Gastrocnemius medialis (tissue), 4 donors: ENCODE results near the gene C2orf76. TPM values are rescaled to one million over a fixed set of nuclear protein-coding genes. Genes with fewer than 3 reads are reported as not detected.

ENCODE experiments used
- ATAC-seq, 2 donors: fragments of 150-250 bp; one replicate each; pipeline ENCODE4 v1.9.1; 2016
- DNase-seq, 2 donors: peaks; one replicate each; pipeline ENCODE4 v3.0.0-alpha.2; 2019
- H3K27ac ChIP-seq, 4 donors: fragments of 200-600 bp; sonication (generic); 1 replicate in 1 of 4; 2 replicates in 3 of 4; pipeline ENCODE4 v1.5.1; 2016 to 2018; ENCODE audit warnings: mild to moderate bottlenecking in 2 of 4, moderate library complexity in 1 of 4
- H3K27me3 ChIP-seq, 3 donors: fragments of 200-600 bp; sonication (generic) in 2 of 3; 1 replicate in 1 of 3; 2 replicates in 2 of 3; pipeline versions ENCODE4 v1.5.1 to v1.6.0; 2016 to 2019; ENCODE audit warnings: mild to moderate bottlenecking in 1 of 3, moderate library complexity in 1 of 3
- H3K36me3 ChIP-seq, 2 donors: fragments of 200-600 bp; sonication (generic) in 1 of 2; one replicate each; pipeline ENCODE4 v1.5.1; 2017 to 2018
- H3K4me1 ChIP-seq, 2 donors: fragments of 200-600 bp; sonication (generic) in 1 of 2; one replicate each; pipeline ENCODE4 v1.5.1; 2016 to 2017; ENCODE audit warnings: mild to moderate bottlenecking in 2 of 2
- H3K4me3 ChIP-seq, 4 donors: fragments of 200-600 bp; sonication (generic) in 3 of 4; 1 replicate in 1 of 4; 2 replicates in 3 of 4; pipeline ENCODE4 v1.5.1; 2016 to 2019; ENCODE audit warnings: mild to moderate bottlenecking in 2 of 4
- H3K9me3 ChIP-seq, 3 donors: fragments of 200-600 bp; sonication (generic) in 2 of 3; 1 replicate in 1 of 3; 2 replicates in 2 of 3; pipeline ENCODE4 v1.5.1; 2016 to 2019
- CTCF ChIP-seq, 5 experiments: fragments of 450-650 bp in 3 of 5; fragments of 200-600 bp in 2 of 5; sonication (generic) in 2 of 5; IDR thresholded peaks in 4 of 5; conservative IDR thresholded peaks in 1 of 5; 1 replicate in 4 of 5; 2 replicates in 1 of 5; pipeline ENCODE4 v1.5.1; 2016 to 2019; ENCODE audit warnings: antibody characterized with exemption in 5 of 5, mild to moderate bottlenecking in 3 of 5, moderate library complexity in 3 of 5
- POLR2A ChIP-seq, 2 donors: fragments of 450-650 bp; IDR thresholded peaks; one replicate each; pipeline ENCODE4 v1.6.1; 2017; ENCODE audit warnings: antibody characterized with exemption in 2 of 2, mild to moderate bottlenecking in 2 of 2, moderate library complexity in 2 of 2
- in situ Hi-C, 4 donors: fragments of 200-750 bp; cut with MboI; loops; one replicate each; pipeline versions ENCODE4 v1.15.0 to v1.8.0; 2017; ENCODE audit warnings: low sequenced_read_pairs in 4 of 4
- intact Hi-C: fragments of 100-400 bp; cut with DNase I; formaldehyde crosslinking; loops from one replicate; pipeline ENCODE4 v1.15.1; 2023; ENCODE audit warnings: low total_unique reads
- total RNA-seq, 4 donors: library from RNA; depleted of rRNA; stranded (reverse); fragments of >200 nt; gene quantifications; one replicate each; pipeline versions ENCODE4 v1.1.0 to v1.2.3, GENCODE V29; 2016

C2orf76 gene
- total RNA-seq, 4 donors from 2014 or later: 0.61 to 5.9 (median 2.6) TPM; not detected in 1

- no peak for TF ChIP-seq CTCF (IDR thresholded peaks at IDR 0.05 in 4 of 5, conservative IDR thresholded peaks at IDR 0.05 in 1 of 5)
- no peak for TF ChIP-seq POLR2A (IDR thresholded peaks at IDR 0.05)
- in situ Hi-C loops: loop anchor here in 3 of 4 donors (25.0 kb wide), 2 partner anchors 311 to 436 kb away; no protein-coding TSS in a partner anchor
- no peak for DNase-seq
- Histone ChIP-seq H3K27ac (no peak overlapping the region), H3K4me1 (peaks cover 10 to 16% of the 10 kb centered on the region in 2 donors), H3K4me3 (no peak overlapping the region), H3K36me3 (no peaks in the 10 kb centered on the region), H3K9me3 (no peaks in the 10 kb centered on the region), H3K27me3 (no peaks in the 10 kb centered on the region)
- no peak for ATAC-seq
- intact Hi-C loops: no loop called here
Observed at GRCh38 chr2:119323459-119323858, 43.2 kb downstream of the C2orf76 start.

GRCh38 chr2:119319593-119319992 lies 47.0 kb downstream of the C2orf76 start:
- Histone ChIP-seq H3K4me3 (no peak overlapping the region), H3K36me3 (no peaks in the 10 kb centered on the region), H3K9me3 (no peaks in the 10 kb centered on the region), H3K27me3 (no peaks in the 10 kb centered on the region), H3K4me1 (peaks cover 19 to 26% of the 10 kb centered on the region in 2 donors), H3K27ac (peak overlapping the region; percentile 12 to 55 (median 30))
- in situ Hi-C loops (loop anchor here in 3 of 4 donors (25.0 kb wide), 2 partner anchors 307 to 432 kb away; no protein-coding TSS in a partner anchor), intact Hi-C loops (no loop called here)
- no peak for TF ChIP-seq CTCF (IDR thresholded peaks at IDR 0.05 in 4 of 5, conservative IDR thresholded peaks at IDR 0.05 in 1 of 5)
- no peak for TF ChIP-seq POLR2A (IDR thresholded peaks at IDR 0.05)
- peak in 1 of 2 donors; percentile 39 for DNase-seq
- ATAC-seq: peak; percentile 86 to 93

- TF ChIP-seq POLR2A (IDR thresholded peaks at IDR 0.05) (no peak), CTCF (IDR thresholded peaks at IDR 0.05 in 4 of 5, conservative IDR thresholded peaks at IDR 0.05 in 1 of 5) (no peak)
- intact Hi-C loops: no loop called here
- no peaks in the 10 kb centered on the region for H3K9me3 ChIP-seq
- H3K36me3 ChIP-seq: no peaks in the 10 kb centered on the region
- ATAC-seq (no peak), DNase-seq (no peak)
- no peak overlapping the region for H3K27ac ChIP-seq
- H3K4me3 ChIP-seq: no peak overlapping the region
- in situ Hi-C loops: loop anchor here in 3 of 4 donors (25.0 kb wide), 2 partner anchors 305 to 430 kb away; no protein-coding TSS in a partner anchor
- no peaks in the 10 kb centered on the region for H3K27me3 ChIP-seq
- H3K4me1 ChIP-seq: peaks cover 19 to 26% of the 10 kb centered on the region in 2 donors
Observed at GRCh38 chr2:119317554-119317953, 49.1 kb downstream of the C2orf76 start.

- in situ Hi-C loops: loop anchor here in 3 of 4 donors (25.0 kb wide), 2 partner anchors 304 to 429 kb away; no protein-coding TSS in a partner anchor
- Histone ChIP-seq H3K27ac (peak overlapping the region in 2 of 4 donors; percentile 9 to 45), H3K9me3 (no peaks in the 10 kb centered on the region), H3K27me3 (no peaks in the 10 kb centered on the region), H3K4me1 (peaks cover 19 to 26% of the 10 kb centered on the region in 2 donors), H3K4me3 (no peak overlapping the region), H3K36me3 (no peaks in the 10 kb centered on the region)
- intact Hi-C loops: no loop called here
- no peak for DNase-seq
- TF ChIP-seq CTCF (IDR thresholded peaks at IDR 0.05 in 4 of 5, conservative IDR thresholded peaks at IDR 0.05 in 1 of 5): no peak
- TF ChIP-seq POLR2A (IDR thresholded peaks at IDR 0.05): no peak
- no peak for ATAC-seq
Observed at GRCh38 chr2:119316066-119316465, 50.6 kb downstream of the C2orf76 start.
